HCT116 (cell line): ENCODE measurements around the gene LIMD2.

Experiments used
- EZH2 ChIP-seq: fragments of 200-600 bp; sonication (generic); IDR thresholded peaks from 2 replicates; pipeline ENCODE4 v1.6.1; 2017; ENCODE audit warnings: antibody characterized with exemption, mixed run types
- EZH2phosphoT487 ChIP-seq: fragments of 200-600 bp; IDR thresholded peaks from 2 replicates; pipeline ENCODE4 v1.6.1; 2018; ENCODE audit warnings: antibody characterized with exemption, borderline replicate concordance
- SP1 ChIP-seq: IDR thresholded peaks from 2 replicates; pipeline ENCODE4 v1.6.1; 2012; ENCODE audit warnings: low read depth
- TF ChIP-seq, protein P1 (sequence below), 3 experiments: fragments of 200-600 bp in 1 of 3; sonication (generic) in 1 of 3; IDR thresholded peaks in 2 of 3; conservative IDR thresholded peaks in 1 of 3; 2 replicates each; pipeline ENCODE4 v1.5.1; 2012 to 2017; ENCODE audit warnings: low read depth in 2 of 3, low read length in 2 of 3, antibody characterized with exemption in 1 of 3, borderline replicate concordance in 1 of 3, control low read depth in 1 of 3, mild to moderate bottlenecking in 1 of 3, mixed read lengths in 1 of 3, mixed run types in 1 of 3, moderate library complexity in 1 of 3; ENCODE audit not compliant: insufficient read depth in 1 of 3
- TF ChIP-seq, protein P2 (sequence below): IDR thresholded peaks from 2 replicates; pipeline ENCODE4 v1.6.1; 2011; ENCODE audit warnings: mild to moderate bottlenecking, low read length, moderate library complexity; ENCODE audit not compliant: insufficient replicate concordance; ENCODE audit errors: extremely low read depth

DNA sequence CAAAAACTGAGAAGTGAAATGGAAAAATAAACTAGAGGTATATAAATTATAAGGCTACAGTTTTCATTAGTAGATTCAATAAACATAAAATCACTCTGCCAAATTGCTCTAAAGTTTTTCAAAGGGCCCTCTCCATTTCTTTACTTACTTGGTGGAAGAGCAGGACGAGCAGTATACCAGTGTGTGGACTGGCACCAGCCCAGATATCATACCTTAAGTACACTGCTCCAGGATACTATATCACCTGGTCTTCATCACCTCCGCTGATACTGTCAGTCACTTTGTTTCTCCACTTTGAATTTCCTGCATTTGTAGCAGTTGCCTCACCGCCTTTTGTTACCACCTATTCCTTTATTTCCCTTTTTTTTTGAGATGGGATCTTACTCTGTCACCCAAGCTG lies 40.1 kb downstream of the LIMD2 start:
- no peak for TF ChIP-seq EZH2phosphoT487
- TF ChIP-seq, protein P1, sequence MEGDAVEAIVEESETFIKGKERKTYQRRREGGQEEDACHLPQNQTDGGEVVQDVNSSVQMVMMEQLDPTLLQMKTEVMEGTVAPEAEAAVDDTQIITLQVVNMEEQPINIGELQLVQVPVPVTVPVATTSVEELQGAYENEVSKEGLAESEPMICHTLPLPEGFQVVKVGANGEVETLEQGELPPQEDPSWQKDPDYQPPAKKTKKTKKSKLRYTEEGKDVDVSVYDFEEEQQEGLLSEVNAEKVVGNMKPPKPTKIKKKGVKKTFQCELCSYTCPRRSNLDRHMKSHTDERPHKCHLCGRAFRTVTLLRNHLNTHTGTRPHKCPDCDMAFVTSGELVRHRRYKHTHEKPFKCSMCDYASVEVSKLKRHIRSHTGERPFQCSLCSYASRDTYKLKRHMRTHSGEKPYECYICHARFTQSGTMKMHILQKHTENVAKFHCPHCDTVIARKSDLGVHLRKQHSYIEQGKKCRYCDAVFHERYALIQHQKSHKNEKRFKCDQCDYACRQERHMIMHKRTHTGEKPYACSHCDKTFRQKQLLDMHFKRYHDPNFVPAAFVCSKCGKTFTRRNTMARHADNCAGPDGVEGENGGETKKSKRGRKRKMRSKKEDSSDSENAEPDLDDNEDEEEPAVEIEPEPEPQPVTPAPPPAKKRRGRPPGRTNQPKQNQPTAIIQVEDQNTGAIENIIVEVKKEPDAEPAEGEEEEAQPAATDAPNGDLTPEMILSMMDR (IDR thresholded peaks at IDR 0.05 in 2 of 3, conservative IDR thresholded peaks at IDR 0.05 in 1 of 3; ENCODE audit: borderline replicate concordance in 1 of 3, insufficient read depth in 1 of 3, low read depth in 2 of 3, low read length in 2 of 3): no peak
- TF ChIP-seq EZH2: no peak
- no peak for TF ChIP-seq SP1
- TF ChIP-seq, protein P2, sequence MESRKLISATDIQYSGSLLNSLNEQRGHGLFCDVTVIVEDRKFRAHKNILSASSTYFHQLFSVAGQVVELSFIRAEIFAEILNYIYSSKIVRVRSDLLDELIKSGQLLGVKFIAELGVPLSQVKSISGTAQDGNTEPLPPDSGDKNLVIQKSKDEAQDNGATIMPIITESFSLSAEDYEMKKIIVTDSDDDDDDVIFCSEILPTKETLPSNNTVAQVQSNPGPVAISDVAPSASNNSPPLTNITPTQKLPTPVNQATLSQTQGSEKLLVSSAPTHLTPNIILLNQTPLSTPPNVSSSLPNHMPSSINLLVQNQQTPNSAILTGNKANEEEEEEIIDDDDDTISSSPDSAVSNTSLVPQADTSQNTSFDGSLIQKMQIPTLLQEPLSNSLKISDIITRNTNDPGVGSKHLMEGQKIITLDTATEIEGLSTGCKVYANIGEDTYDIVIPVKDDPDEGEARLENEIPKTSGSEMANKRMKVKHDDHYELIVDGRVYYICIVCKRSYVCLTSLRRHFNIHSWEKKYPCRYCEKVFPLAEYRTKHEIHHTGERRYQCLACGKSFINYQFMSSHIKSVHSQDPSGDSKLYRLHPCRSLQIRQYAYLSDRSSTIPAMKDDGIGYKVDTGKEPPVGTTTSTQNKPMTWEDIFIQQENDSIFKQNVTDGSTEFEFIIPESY: no peak
